Right atrium auricular region (tissue), 2 donors: ENCODE measurements around the gene NRXN3. TPM values are rescaled to one million over a fixed set of nuclear protein-coding genes. Genes with fewer than 3 reads are reported as not detected.

ENCODE experiments used
- DNase-seq: peaks from one replicate; pipeline ENCODE4 v3.0.0-alpha.2; 2019; ENCODE audit warnings: low spot score
- H3K27ac ChIP-seq, 2 donors: fragments of 200-600 bp; sonication (generic); 1 replicate in 1 of 2; 2 replicates in 1 of 2; pipeline ENCODE4 v1.5.1; 2016 to 2019
- H3K27me3 ChIP-seq, 2 donors: fragments of 200-600 bp; sonication (generic); one replicate each; pipeline versions ENCODE4 v1.5.1 to v1.6.0; 2017 to 2019
- H3K36me3 ChIP-seq: fragments of 200-600 bp; sonication (generic); one replicate; pipeline ENCODE4 v1.5.1; 2016
- H3K4me1 ChIP-seq, 2 donors: fragments of 200-600 bp; sonication (generic); one replicate each; pipeline versions ENCODE4 v1.5.1 to v1.6.0; 2017 to 2019
- H3K4me3 ChIP-seq, 2 donors: fragments of 200-600 bp; sonication (generic); 1 replicate in 1 of 2; 2 replicates in 1 of 2; pipeline ENCODE4 v1.5.1; 2017 to 2019; ENCODE audit warnings: mild to moderate bottlenecking in 1 of 2, moderate library complexity in 1 of 2
- H3K9me3 ChIP-seq, 2 donors: fragments of 200-600 bp; sonication (generic); one replicate each; pipeline ENCODE4 v1.5.1; 2019
- total RNA-seq, 2 donors: library from RNA; depleted of rRNA; stranded (reverse); fragments of >200 nt; gene quantifications; one replicate each; pipeline ENCODE4 v1.1.0, GENCODE V29; 2016
- TF ChIP-seq, protein P1 (sequence below), 2 donors: fragments of 200-600 bp; sonication (generic); IDR thresholded peaks; one replicate each; pipeline ENCODE4 v1.5.1; 2019; ENCODE audit warnings: antibody characterized with exemption in 2 of 2

Gene NRXN3
- total RNA-seq, 2 donors from 2014 or later: 2.0 to 2.3 TPM

- no peak for DNase-seq
- Histone ChIP-seq H3K4me3 (no peak overlapping the region), H3K27me3 (no peaks in the 10 kb centered on the region), H3K27ac (no peak overlapping the region), H3K4me1 (no peaks in the 10 kb centered on the region), H3K36me3 (no peaks in the 10 kb centered on the region), H3K9me3 (no peaks in the 10 kb centered on the region)
- TF ChIP-seq, protein P1, sequence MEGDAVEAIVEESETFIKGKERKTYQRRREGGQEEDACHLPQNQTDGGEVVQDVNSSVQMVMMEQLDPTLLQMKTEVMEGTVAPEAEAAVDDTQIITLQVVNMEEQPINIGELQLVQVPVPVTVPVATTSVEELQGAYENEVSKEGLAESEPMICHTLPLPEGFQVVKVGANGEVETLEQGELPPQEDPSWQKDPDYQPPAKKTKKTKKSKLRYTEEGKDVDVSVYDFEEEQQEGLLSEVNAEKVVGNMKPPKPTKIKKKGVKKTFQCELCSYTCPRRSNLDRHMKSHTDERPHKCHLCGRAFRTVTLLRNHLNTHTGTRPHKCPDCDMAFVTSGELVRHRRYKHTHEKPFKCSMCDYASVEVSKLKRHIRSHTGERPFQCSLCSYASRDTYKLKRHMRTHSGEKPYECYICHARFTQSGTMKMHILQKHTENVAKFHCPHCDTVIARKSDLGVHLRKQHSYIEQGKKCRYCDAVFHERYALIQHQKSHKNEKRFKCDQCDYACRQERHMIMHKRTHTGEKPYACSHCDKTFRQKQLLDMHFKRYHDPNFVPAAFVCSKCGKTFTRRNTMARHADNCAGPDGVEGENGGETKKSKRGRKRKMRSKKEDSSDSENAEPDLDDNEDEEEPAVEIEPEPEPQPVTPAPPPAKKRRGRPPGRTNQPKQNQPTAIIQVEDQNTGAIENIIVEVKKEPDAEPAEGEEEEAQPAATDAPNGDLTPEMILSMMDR (IDR thresholded peaks at IDR 0.05): no peak
Observed at GRCh38 chr14:78175412-78175811, 5.2 kb downstream of the NRXN3 start.

- Histone ChIP-seq H3K27ac (no peak overlapping the region), H3K4me3 (no peak overlapping the region), H3K9me3 (no peaks in the 10 kb centered on the region), H3K4me1 (no peaks in the 10 kb centered on the region), H3K36me3 (no peaks in the 10 kb centered on the region), H3K27me3 (no peaks in the 10 kb centered on the region)
- TF ChIP-seq, protein P1 (IDR thresholded peaks at IDR 0.05): no peak
- DNase-seq: no peak
Observed at GRCh38 chr14:78178071-78178470, 7.9 kb downstream of the NRXN3 start.

GRCh38 chr14:78178971-78179370 lies 8.8 kb downstream of the NRXN3 start:
- TF ChIP-seq, protein P1 (IDR thresholded peaks at IDR 0.05): no peak

DNA sequence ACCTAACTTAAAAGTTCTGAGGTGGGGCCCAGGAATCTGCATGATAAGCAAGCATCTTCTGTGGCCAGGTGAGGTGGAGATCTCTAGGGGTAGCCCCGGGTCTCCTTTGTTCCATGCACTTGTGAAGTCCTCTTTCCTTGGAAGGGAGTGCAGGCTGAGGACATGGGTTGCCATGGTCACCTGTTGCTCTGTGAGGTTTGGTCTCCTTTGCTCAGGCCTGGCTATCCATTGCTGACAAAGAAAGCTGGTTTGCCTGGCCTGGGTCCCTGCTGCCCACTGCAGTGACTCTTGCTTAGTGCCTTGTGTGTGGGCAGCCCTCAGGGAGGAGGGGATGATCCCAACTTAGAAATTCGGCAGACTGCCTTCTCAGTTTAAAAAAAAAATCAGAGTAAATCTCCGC lies 11.1 kb downstream of the NRXN3 start:
- Histone ChIP-seq H3K36me3 (no peaks in the 10 kb centered on the region), H3K9me3 (no peaks in the 10 kb centered on the region), H3K27ac (no peak overlapping the region), H3K4me3 (no peak overlapping the region), H3K4me1 (no peaks in the 10 kb centered on the region), H3K27me3 (no peaks in the 10 kb centered on the region)
- TF ChIP-seq, protein P1 (IDR thresholded peaks at IDR 0.05): no peak
- DNase-seq: no peak

More at GRCh38 chr14:78178971-78179370, 8.8 kb downstream of the NRXN3 start:
- Histone ChIP-seq H3K36me3 (no peaks in the 10 kb centered on the region), H3K4me3 (no peak overlapping the region), H3K4me1 (no peaks in the 10 kb centered on the region), H3K9me3 (no peaks in the 10 kb centered on the region), H3K27ac (no peak overlapping the region), H3K27me3 (no peaks in the 10 kb centered on the region)
- DNase-seq: no peak

DNA sequence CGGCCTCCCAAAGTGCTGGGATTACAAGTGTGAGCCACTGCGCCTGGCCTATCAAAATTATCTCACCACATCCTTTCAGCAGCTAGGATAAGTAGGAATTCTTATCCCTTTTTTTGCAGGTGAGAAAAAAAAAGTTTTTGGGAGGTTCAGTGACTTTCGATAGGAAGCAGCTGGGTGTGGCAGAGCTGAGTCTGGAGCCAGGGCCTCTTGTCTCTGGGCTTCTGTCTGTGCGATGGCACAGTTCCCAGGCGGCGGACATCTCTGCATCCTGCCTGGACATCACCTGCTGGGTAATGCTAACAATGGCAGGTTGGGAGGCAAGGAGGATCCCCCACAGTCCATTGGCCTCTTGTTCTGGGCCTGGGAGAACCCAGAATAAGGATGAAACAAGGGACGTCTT lies 12.5 kb downstream of the NRXN3 start:
- no peaks in the 10 kb centered on the region for H3K27me3 ChIP-seq
- no peaks in the 10 kb centered on the region for H3K4me1 ChIP-seq
- H3K27ac ChIP-seq: no peak overlapping the region
- H3K36me3 ChIP-seq: no peaks in the 10 kb centered on the region
- DNase-seq: no peak
- no peak overlapping the region for H3K4me3 ChIP-seq
- TF ChIP-seq, protein P1 (IDR thresholded peaks at IDR 0.05): no peak
- H3K9me3 ChIP-seq: no peaks in the 10 kb centered on the region

GRCh38 chr14:78184157-78184556 lies 14.0 kb downstream of the NRXN3 start:
- Histone ChIP-seq H3K27ac (no peak overlapping the region), H3K9me3 (no peaks in the 10 kb centered on the region), H3K4me3 (no peak overlapping the region), H3K27me3 (no peaks in the 10 kb centered on the region), H3K36me3 (no peaks in the 10 kb centered on the region), H3K4me1 (no peaks in the 10 kb centered on the region)
- TF ChIP-seq, protein P1 (IDR thresholded peaks at IDR 0.05): no peak
- no peak for DNase-seq
